IPS-18c (cell line): Measurements from ENCODE around the gene VWC2.
"Not testable (repeated sequence)": the region's sequence is repeated elsewhere in the genome, so short reads cannot be mapped to it uniquely, and the experiment has no call there.

ENCODE experiments used
- H3K4me3 ChIP-seq: 2 replicates; pipeline ENCODE4 v1.7.0; 2013; ENCODE audit warnings: low read depth, mild to moderate bottlenecking, low read length, moderate library complexity; ENCODE audit not compliant: insufficient read depth
- H3K9me3 ChIP-seq: one replicate; pipeline ENCODE4 v1.6.1; 2013; ENCODE audit warnings: mild to moderate bottlenecking, low read length, moderate library complexity; ENCODE audit not compliant: control insufficient read depth, insufficient read depth

Gene VWC2

DNA sequence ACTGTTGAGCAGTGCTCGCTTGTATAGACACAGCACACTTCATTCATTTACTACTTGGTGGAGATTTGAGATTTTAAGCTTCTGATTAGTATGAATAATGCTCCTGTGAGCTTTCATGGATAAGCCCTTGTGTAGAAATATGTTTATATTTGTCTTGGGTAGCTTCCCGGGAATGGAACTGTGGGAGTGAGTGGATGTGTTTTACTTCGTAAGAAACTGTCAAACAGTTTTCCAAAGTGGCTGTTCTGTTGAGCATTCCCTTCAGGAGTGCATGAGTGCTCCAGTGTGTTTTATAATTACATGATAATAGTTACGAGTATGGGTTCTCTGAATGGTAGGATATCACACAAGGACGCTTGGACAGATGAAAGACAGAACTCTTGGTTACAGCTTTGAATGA is 49.4 kb downstream of the VWC2 start:
- Histone ChIP-seq H3K4me3 (no peak overlapping the region), H3K9me3 (no peaks in the 10 kb centered on the region)

GRCh38 chr7:49823566-49823965 is 50.1 kb downstream of the VWC2 start:
- Histone ChIP-seq H3K9me3 (no peaks in the 10 kb centered on the region), H3K4me3 (no peak overlapping the region)

GRCh38 chr7:49839863-49840645 is 66.6 kb downstream of the VWC2 start:
- H3K4me3 ChIP-seq, result no peak overlapping the region
- no peaks in the 10 kb centered on the region for H3K9me3 ChIP-seq

- no peak overlapping the region for H3K4me3 ChIP-seq
- H3K9me3 ChIP-seq, result no peaks in the 10 kb centered on the region
Measured at GRCh38 chr7:49840751-49841405, 67.4 kb downstream of the VWC2 start.

DNA sequence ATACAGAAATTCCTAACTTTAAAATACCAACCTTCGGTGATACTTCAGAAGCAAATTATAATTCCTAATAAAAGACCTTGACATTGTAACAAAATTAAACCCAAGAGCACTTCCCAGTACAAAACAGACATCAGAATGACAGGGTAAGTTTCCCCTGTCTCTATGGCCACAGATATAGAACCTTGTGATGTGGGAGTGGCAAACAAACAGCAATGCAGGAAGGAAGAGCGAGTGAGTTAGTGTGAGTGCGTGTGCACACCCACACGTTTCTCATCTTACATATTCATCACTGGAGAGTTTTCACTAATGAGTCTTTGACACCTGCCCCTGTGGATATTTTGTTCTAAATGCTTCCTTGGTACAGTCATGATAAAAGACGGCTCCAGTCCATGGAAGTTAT is 72.2 kb downstream of the VWC2 start:
- H3K4me3 ChIP-seq, result no peak overlapping the region
- no peaks in the 10 kb centered on the region for H3K9me3 ChIP-seq

GRCh38 chr7:49848211-49848841 is 74.9 kb downstream of the VWC2 start:
- no peak overlapping the region for H3K4me3 ChIP-seq
- H3K9me3 ChIP-seq, result no peaks in the 10 kb centered on the region

DNA sequence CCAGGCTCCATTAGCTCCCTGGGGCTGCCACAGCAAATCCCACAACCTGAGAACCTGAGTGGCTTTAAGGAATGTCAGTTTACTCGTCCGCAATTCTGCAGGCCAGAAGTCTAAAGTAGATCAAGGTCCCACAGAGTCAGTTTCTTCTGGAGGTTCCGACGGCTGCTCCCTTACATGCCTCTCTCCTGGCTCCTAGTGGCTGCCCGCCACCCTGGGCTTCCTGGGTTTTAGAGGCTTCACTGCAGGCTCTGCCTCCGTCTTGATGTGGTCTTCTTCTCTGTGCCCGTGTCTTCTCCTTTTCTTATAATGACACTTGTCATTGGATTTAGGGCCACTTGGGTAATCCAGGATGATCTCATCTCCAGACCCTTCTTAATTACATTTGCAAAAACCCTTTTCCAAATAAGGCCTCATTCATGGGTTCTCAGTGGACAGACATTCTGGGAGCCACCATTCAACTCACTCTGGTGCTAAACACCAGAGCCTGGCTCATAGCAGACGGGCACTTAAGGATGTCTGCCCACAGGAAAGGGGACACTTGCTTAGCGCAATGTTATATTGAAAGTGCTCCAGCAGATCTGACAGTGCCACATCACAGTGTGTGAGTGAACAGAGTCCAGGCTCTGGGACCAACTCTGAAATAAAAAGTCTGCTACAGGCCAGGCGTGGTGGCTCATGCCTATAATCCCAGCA is 77.6 kb downstream of the VWC2 start:
- Histone ChIP-seq H3K4me3 (no peak overlapping the region), H3K9me3 (no peaks in the 10 kb centered on the region)

DNA sequence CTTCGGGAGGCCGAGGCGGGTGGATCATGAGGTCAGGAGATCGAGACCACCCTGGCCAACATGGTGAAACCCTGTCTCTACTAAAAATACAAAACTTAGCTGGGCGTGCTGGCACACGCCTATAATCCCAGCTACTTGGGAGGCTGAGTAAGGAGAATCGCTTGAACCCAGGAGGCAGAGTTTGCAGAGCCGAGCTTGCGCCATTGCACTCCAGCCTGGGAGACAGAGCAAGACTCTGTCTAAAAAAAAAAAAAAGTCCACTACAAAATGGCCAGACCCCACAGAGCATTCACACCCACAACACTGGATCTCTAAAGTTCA is 78.1 kb downstream of the VWC2 start:
- not testable (repeated sequence) for H3K9me3 ChIP-seq, H3K4me3 ChIP-seq

DNA sequence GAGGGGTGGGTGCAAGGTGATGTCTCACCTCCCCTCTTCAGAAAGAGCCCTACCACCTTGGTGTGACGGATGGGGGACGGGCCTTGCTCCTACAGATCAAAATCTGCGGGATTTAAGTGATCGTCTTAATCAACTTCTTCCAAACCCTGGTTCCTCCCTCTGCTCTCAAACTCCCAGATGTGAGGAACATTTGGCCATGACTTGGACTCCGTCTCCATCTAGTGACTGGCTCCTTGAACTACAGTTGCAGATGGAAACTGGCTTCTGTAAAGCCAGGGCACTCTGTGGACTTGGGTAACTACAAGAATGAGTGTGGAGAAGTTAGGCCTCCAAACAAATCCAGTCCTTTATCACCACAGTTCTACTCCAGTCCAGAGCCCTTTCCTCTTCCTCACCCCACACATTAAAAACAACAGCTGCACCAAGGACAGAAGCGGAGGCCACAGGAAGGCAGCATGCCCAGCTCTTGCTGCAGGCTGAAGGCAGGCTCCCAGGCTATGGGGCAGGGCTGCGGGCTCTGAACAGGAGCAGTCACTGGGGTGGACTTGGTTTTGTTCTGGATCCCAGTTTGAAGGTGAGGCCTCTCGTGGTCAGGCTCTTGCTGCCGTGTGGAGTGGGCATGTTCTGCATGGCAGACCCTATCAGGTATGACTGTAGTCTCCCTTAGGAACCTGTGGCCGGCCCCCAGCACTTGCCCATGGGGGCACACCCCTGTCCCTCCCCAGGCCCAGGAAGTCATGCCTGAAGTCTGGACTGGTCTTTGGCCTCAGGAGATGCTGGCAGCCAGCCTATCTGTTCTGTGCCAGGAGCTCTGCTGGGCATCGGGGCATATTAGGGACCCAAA is 79.4 kb downstream of the VWC2 start:
- no peak overlapping the region for H3K4me3 ChIP-seq
- H3K9me3 ChIP-seq, result no peaks in the 10 kb centered on the region

DNA sequence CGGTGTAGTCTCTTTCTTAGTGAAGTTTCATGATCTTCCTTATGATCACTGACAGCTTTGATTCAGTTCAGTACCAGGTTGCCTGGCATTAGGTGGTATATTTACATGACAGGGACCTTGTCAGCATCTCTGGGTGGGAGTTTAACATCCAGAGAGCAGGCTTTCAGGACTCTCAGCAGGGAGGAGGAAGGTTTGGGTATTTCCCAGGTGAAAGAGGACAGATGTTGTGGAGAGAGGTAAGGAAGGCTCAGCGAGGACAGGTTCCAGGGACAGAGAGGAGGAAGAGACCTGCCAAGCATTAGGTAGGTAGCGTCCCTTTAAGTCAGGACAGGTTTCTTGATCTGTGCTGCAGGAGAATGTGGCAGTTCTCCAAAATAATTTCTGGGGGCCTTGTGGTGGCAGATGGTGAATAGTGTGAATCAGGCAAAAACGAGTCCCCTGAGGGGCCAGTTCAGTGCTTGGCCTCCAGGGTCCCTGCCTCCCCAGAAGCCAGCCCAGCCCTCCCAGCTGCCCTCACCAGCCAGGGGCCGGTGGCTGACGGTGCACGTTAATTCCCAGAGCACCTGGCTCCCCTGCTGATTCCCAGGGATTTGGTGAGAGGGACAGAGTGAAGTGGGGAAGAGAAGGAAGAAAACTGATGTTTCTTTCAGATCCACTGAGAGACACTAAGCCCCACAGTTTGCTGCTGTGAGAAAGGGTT is 82.0 kb downstream of the VWC2 start:
- no peaks in the 10 kb centered on the region for H3K9me3 ChIP-seq
- no peak overlapping the region for H3K4me3 ChIP-seq

DNA sequence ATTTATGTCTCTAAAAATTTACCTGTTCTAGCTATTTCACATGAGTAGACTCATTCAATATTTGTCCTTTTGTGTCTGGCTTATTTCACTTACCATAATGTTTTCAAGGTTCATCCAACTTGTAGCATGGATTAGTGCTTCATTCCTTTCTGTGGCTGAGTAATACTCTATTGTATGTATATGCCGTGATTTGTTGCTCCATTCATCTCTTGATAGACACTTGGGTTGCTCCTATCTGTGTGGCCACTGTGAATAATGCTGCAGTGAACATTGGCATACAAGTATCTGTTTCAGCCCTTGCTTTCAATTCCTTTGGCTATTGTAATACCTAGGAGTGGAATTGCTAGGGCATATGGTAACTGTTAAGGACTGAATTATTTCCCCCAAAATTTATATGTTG is 86.9 kb downstream of the VWC2 start:
- Histone ChIP-seq H3K4me3 (no peak overlapping the region), H3K9me3 (no peaks in the 10 kb centered on the region)

DNA sequence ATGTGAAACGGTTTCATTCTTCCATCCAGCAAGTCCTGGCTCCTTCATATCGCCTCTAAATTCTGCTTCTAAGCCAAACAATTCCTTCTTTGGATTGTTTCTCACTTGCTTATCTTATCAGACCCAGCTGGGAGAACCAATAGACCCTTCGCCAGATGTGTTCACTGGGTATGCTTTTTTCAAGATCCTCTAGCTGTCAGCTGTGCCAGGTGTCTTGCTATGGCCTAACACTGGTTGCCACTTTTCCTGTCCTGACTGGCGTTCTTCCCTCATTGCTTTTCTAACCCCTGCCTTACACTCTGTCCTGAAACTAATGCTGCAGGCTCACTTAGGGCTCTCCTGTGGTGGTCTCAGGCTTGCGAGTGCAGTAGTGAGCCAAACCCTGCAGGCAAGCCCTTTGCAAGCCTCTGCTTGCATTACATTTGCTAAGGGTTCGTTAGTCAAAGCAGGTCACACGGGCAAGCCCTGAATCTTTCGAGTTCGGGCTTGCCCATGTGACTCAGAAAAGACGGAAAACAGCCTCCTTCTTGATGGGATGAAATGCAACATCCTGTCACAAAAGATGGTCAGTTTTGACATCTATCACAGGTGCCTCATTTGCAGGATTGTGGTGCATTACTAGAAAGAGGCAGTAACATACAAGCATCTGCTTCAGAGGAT is 92.8 kb downstream of the VWC2 start:
- Histone ChIP-seq H3K4me3 (no peak overlapping the region), H3K9me3 (no peaks in the 10 kb centered on the region)

DNA sequence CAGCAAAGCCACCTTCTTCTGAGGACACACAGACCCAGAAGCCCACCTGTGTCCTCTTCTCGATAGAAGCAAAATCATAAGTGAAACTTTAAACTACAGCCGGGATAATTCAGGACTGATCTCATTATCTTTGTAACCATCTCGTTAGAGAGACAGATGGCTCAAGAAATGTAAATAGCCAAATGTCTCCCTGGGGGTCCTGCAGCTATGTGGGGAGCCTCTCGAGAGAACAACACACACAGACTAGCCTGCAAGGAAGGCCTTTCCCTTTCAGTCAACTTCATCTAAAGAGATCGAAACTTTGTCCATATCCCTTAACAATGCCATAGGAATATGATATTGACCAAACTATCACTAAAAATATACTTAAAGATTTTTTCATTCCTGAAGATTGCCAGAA is 93.5 kb downstream of the VWC2 start:
- Histone ChIP-seq H3K9me3 (no peaks in the 10 kb centered on the region), H3K4me3 (no peak overlapping the region)

DNA sequence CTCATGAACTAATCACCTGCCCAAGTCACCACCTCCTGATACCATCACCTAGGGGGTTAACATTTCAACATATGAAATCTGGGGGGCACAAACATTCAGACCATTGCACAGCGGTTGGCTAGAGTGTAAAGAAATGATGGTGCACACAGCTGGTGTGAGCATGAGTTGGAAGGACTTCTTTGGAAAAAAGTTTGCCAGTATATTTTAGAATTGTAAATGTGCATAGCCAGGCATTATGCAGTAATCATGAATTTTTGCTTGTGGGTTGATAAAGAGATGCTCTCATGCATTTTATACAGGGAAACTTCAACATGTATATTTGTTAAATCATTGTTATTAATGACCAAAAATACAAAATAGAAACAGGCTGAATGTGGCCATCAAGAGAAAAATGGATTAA is 100.0 kb downstream of the VWC2 start:
- Histone ChIP-seq H3K4me3 (no peak overlapping the region), H3K9me3 (no peaks in the 10 kb centered on the region)

GRCh38 chr7:49875336-49875735 is 101.9 kb downstream of the VWC2 start:
- H3K4me3 ChIP-seq, result no peak overlapping the region

DNA sequence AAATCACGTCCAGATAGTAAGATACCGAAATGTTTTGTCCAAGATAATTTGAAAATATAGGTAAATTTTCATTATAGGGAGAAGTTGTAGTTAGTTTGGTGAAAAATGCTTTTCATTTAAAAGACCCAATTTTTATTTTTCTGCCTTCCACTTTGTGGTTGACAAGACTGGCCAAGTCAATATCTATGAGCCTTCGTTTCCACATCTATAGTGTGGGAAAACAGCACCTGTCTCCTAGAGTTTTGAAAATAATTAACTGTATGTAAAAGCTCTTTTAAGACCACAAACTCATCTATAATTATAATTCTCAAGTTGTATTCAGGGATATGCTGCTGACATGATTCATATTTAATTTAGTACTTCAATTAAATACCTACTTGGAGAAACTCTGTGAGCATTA is 102.8 kb downstream of the VWC2 start:
- no peaks in the 10 kb centered on the region for H3K9me3 ChIP-seq
- H3K4me3 ChIP-seq, result no peak overlapping the region

More at GRCh38 chr7:49875336-49875735, 101.9 kb downstream of the VWC2 start:
- no peaks in the 10 kb centered on the region for H3K9me3 ChIP-seq
